Measurements from ENCODE around the gene CACNA1D.

GRCh38 chr3:53778153-53778552, 283.7 kb downstream of the CACNA1D start:
- TF ChIP-seq POLR2AphosphoS5 (IDR thresholded peaks at IDR 0.05; ENCODE audit: low read depth, low read length) (no peak), TAF1 (IDR thresholded peaks at IDR 0.05; ENCODE audit: borderline replicate concordance, low read depth, low read length) (no peak), POLR2A (IDR thresholded peaks at IDR 0.05; ENCODE audit: low read depth, low read length) (no peak)

Data from GM12892 (cell line).